ENCODE data around the gene FBXO17. TPM values are rescaled to one million over a fixed set of nuclear protein-coding genes. Genes with fewer than 3 reads are reported as not detected.

FBXO17 gene
- total RNA-seq, 1 donor from 2014 or later, result 77.3 TPM

DNA sequence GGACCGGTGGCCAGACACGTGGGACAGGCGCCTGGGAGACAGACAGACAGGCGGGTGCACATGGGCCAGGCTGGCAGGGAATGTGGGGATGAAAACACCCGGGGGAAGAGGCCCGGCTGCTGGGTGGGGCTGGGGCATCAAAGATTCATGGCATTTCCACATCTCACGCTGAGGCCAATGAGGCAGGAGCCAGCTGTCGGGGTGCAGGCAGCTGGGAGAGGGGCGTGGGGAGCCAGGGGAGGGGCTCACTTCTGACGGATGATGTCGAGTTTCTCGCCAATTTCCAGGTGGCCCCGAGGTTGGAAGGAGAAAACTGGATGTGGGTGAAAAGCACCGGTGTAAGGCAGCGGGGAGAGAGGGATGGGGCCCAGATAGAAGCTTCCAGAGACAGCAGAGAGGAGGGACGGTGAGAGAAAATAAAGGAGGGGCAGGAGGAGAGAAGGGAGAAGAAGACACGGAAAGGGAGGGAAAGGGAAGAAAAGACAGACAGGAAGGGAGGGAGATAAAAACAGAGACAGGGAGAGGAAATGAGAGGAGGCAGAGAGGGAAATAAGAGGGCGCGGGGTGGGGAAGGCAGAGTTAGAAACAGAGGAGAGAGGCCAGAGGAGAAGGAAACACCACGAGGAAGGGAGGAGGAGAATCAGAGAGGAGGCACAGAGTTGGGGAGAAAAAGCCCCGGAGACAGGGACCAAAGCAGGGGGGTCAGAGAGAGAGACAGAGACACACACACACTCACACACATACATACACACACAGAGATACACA lies 55.5 kb downstream of the FBXO17 start:
- no peak for TF ChIP-seq CTCF (IDR thresholded peaks at IDR 0.05; ENCODE audit: unreplicated experiment)
- no peaks in the 10 kb centered on the region for H3K27me3 Mint-ChIP-seq (ENCODE audit: low read depth)
- H3K27ac Mint-ChIP-seq, result no peak overlapping the region

GRCh38 chr19:38918526-38918925 lies 57.0 kb downstream of the FBXO17 start:
- no peak overlapping the region for H3K27ac Mint-ChIP-seq
- H3K36me3 Mint-ChIP-seq, result peaks cover 12% of the 10 kb centered on the region
- no peaks in the 10 kb centered on the region for H3K27me3 Mint-ChIP-seq (ENCODE audit: low read depth)
- no peak for DNase-seq (ENCODE audit: low spot score in 2 of 2, unreplicated experiment in 2 of 2)
- no peaks in the 10 kb centered on the region for H3K4me1 Mint-ChIP-seq
- H3K9me3 Mint-ChIP-seq, result no peaks in the 10 kb centered on the region
- no peak for TF ChIP-seq CTCF (IDR thresholded peaks at IDR 0.05; ENCODE audit: unreplicated experiment)
- H3K4me3 Mint-ChIP-seq, result no peak overlapping the region

More for the DNA sequence above, 55.5 kb downstream of the FBXO17 start:
- peaks cover 21% of the 10 kb centered on the region for H3K36me3 Mint-ChIP-seq
- no peaks in the 10 kb centered on the region for H3K4me1 Mint-ChIP-seq
- DNase-seq (ENCODE audit: low spot score in 2 of 2, unreplicated experiment in 2 of 2), result no peak
- H3K9me3 Mint-ChIP-seq, result no peaks in the 10 kb centered on the region
- no peak overlapping the region for H3K4me3 Mint-ChIP-seq

GRCh38 chr19:38917921-38918491 lies 57.5 kb downstream of the FBXO17 start:
- TF ChIP-seq CTCF (IDR thresholded peaks at IDR 0.05; ENCODE audit: unreplicated experiment), result no peak
- Mint-ChIP-seq H3K27me3 (ENCODE audit: low read depth) (no peaks in the 10 kb centered on the region), H3K9me3 (no peaks in the 10 kb centered on the region), H3K36me3 (peaks cover 12% of the 10 kb centered on the region), H3K4me3 (no peak overlapping the region), H3K27ac (no peak overlapping the region), H3K4me1 (no peaks in the 10 kb centered on the region)
- DNase-seq (ENCODE audit: low spot score in 2 of 2, unreplicated experiment in 2 of 2), result no peak

GRCh38 chr19:38917516-38917915 lies 58.0 kb downstream of the FBXO17 start:
- TF ChIP-seq CTCF (IDR thresholded peaks at IDR 0.05; ENCODE audit: unreplicated experiment), result no peak
- Mint-ChIP-seq H3K9me3 (no peaks in the 10 kb centered on the region), H3K36me3 (peaks cover 11% of the 10 kb centered on the region), H3K4me1 (no peaks in the 10 kb centered on the region), H3K4me3 (no peak overlapping the region), H3K27ac (no peak overlapping the region), H3K27me3 (ENCODE audit: low read depth) (no peaks in the 10 kb centered on the region)
- no peak for DNase-seq (ENCODE audit: low spot score in 2 of 2, unreplicated experiment in 2 of 2)

DNA sequence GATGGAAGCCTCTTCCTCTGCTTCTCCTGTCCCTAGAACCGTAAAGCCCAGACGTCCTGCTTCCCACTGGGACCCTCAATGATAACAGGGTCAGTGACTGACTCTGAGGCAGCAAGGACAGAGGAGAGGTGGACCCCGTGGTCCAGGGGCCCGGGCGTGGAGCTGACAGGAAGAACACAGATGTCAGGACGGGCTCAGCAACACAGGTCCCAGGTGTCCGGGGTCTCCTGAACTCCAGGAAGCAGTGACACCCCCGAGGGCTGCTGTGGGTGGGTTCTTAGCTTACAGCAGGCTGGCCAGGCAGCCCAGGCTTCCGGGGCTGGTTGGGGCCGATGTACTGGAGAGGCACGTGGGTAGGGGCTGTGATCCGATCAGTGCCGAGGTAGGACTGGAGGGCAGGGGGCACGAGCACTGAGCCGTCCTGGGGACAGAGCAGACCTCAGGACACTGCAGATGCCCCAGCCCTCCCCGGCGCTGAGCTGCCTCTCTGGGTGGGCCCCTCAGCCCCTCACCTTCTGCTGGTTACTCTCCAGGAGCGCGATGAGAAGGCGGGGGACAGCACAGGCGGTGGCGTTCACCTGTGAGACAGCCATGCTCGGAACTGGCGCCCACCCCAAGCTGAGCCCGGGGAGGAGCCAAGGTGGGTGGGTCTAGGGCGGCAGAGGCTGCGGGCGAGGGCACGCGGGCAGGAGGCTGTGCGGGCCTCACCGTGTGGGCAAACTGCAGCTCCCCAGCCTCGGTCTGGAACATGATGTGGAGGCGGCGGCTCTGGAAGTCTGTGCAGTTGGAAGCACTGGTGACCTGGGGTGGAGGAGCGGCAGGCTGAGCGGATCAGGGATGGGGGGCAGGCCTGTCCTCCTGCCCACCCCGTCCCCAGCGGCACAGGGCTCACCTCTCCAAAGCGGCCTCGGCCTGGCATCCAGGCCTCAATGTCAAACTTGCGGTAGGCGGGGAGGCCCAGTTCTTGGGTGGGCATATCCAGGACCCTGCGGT lies 59.9 kb downstream of the FBXO17 start:
- no peak for DNase-seq (ENCODE audit: low spot score in 2 of 2, unreplicated experiment in 2 of 2)
- no peaks in the 10 kb centered on the region for H3K9me3 Mint-ChIP-seq
- H3K4me3 Mint-ChIP-seq, result no peak overlapping the region
- TF ChIP-seq CTCF (IDR thresholded peaks at IDR 0.05; ENCODE audit: unreplicated experiment), result no peak
- H3K27ac Mint-ChIP-seq, result no peak overlapping the region
- no peaks in the 10 kb centered on the region for H3K36me3 Mint-ChIP-seq
- H3K27me3 Mint-ChIP-seq (ENCODE audit: low read depth), result no peaks in the 10 kb centered on the region
- H3K4me1 Mint-ChIP-seq, result no peaks in the 10 kb centered on the region

Data from mesothelial cell of epicardium (in vitro differentiated cells).